CD14-positive monocyte (primary cell): ENCODE results near the gene ANO9. TPM values are rescaled to one million over a fixed set of nuclear protein-coding genes. Genes with fewer than 3 reads are reported as not detected.
"Not testable (repeated sequence)": the region's sequence is repeated elsewhere in the genome, so short reads cannot be mapped to it uniquely, and the experiment has no call there.

Source experiments
- DNase-seq, 3 donors: peaks; one replicate each; pipeline ENCODE4 v3.0.0-alpha.2; 2011 to 2022
- H2AFZ ChIP-seq: 2 replicates; pipeline ENCODE4 v1.6.0; 2012; ENCODE audit warnings: mild to moderate bottlenecking, low read depth, low read length, inconsistent platforms; ENCODE audit not compliant: insufficient read depth, poor library complexity, severe bottlenecking
- H3K27ac ChIP-seq, 2 donors: 1 replicate in 1 of 2; 2 replicates in 1 of 2; pipeline ENCODE4 v1.5.1; 2012 to 2013; ENCODE audit warnings: low read length in 2 of 2, control low read depth in 1 of 2, inconsistent platforms in 1 of 2, low read depth in 1 of 2, mild to moderate bottlenecking in 1 of 2
- H3K27me3 ChIP-seq, 2 donors: one replicate each; pipeline versions ENCODE4 v1.6.0 to v1.6.1; 2011 to 2013; ENCODE audit warnings: low read length in 2 of 2; ENCODE audit not compliant: control insufficient read depth in 2 of 2, insufficient read depth in 2 of 2
- H3K36me3 ChIP-seq, 2 donors: replicated peaks in 1 of 2; 1 replicate in 1 of 2; 2 replicates in 1 of 2; pipeline versions ENCODE4 v1.5.1 to v1.6.1; 2012 to 2013; ENCODE audit warnings: low read length in 2 of 2, control low read depth in 1 of 2, inconsistent platforms in 1 of 2, mild to moderate bottlenecking in 1 of 2; ENCODE audit not compliant: insufficient read depth in 2 of 2, control insufficient read depth in 1 of 2
- H3K4me1 ChIP-seq, 2 donors: 1 replicate in 1 of 2; 2 replicates in 1 of 2; pipeline versions ENCODE4 v1.5.1 to v1.6.1; 2012 to 2013; ENCODE audit warnings: low read length in 2 of 2, control low read depth in 1 of 2, inconsistent platforms in 1 of 2, mild to moderate bottlenecking in 1 of 2, moderate library complexity in 1 of 2; ENCODE audit not compliant: insufficient read depth in 2 of 2, control insufficient read depth in 1 of 2
- H3K4me2 ChIP-seq: replicated peaks from 2 replicates; pipeline ENCODE3; 2012; ENCODE audit warnings: low read length, moderate library complexity, mild to moderate bottlenecking; ENCODE audit not compliant: poor library complexity, severe bottlenecking; ENCODE audit errors: extremely low read depth
- H3K4me3 ChIP-seq, 3 experiments: fragments of 200-600 bp in 1 of 3; sonication (generic) in 1 of 3; replicated peaks in 1 of 3; 1 replicate in 2 of 3; 2 replicates in 1 of 3; pipeline ENCODE4 v1.5.1; 2011 to 2013; ENCODE audit warnings: low read length in 3 of 3, mild to moderate bottlenecking in 3 of 3, control low read depth in 2 of 3, low read depth in 2 of 3, inconsistent platforms in 1 of 3, moderate library complexity in 1 of 3
- H3K79me2 ChIP-seq: 2 replicates; pipeline ENCODE4 v1.6.0; 2012; ENCODE audit warnings: mild to moderate bottlenecking, control low read depth, inconsistent platforms, low read length, moderate library complexity; ENCODE audit not compliant: insufficient read depth
- H3K9ac ChIP-seq: 2 replicates; pipeline ENCODE4 v1.6.0; 2017; ENCODE audit warnings: low read length, mild to moderate bottlenecking; ENCODE audit not compliant: insufficient read depth, poor library complexity, severe bottlenecking
- H3K9me3 ChIP-seq, 2 donors: replicated peaks in 1 of 2; 1 replicate in 1 of 2; 2 replicates in 1 of 2; pipeline versions ENCODE4 v1.5.1 to v1.6.1; 2012 to 2013; ENCODE audit warnings: low read length in 2 of 2, control low read depth in 1 of 2; ENCODE audit not compliant: control insufficient read depth in 1 of 2, insufficient read depth in 1 of 2
- H4K20me1 ChIP-seq: 2 replicates; pipeline ENCODE4 v1.6.0; 2012; ENCODE audit warnings: mild to moderate bottlenecking, low read length, control low read depth, moderate library complexity; ENCODE audit not compliant: insufficient read depth
- H3K27ac Mint-ChIP-seq, 7 donors: one replicate each; pipeline ENCODE4 v1.8.0; 2020; ENCODE audit warnings: mild to moderate bottlenecking in 7 of 7, mixed read lengths in 7 of 7, moderate library complexity in 6 of 7, inconsistent platforms in 2 of 7
- H3K27me3 Mint-ChIP-seq, 3 donors: one replicate each; pipeline ENCODE4 v1.8.0; 2021 to 2022; ENCODE audit warnings: low read depth in 3 of 3, mild to moderate bottlenecking in 3 of 3, mixed read lengths in 3 of 3, moderate library complexity in 3 of 3, inconsistent platforms in 1 of 3
- H3K36me3 Mint-ChIP-seq, 2 donors: one replicate each; pipeline ENCODE4 v1.8.0; 2020; ENCODE audit warnings: mixed read lengths in 2 of 2, inconsistent platforms in 1 of 2, mild to moderate bottlenecking in 1 of 2
- H3K4me1 Mint-ChIP-seq: one replicate; pipeline ENCODE4 v1.8.0; 2020; ENCODE audit warnings: mild to moderate bottlenecking, mixed read lengths
- H3K4me3 Mint-ChIP-seq, 2 donors: one replicate each; pipeline ENCODE4 v1.8.0; 2020; ENCODE audit warnings: mild to moderate bottlenecking in 2 of 2, mixed read lengths in 2 of 2, moderate library complexity in 1 of 2
- H3K9me3 Mint-ChIP-seq, 7 donors: one replicate each; pipeline ENCODE4 v1.8.0; 2020 to 2022; ENCODE audit warnings: mixed read lengths in 7 of 7, mild to moderate bottlenecking in 6 of 7, moderate library complexity in 6 of 7, inconsistent platforms in 2 of 7
- CTCF ChIP-seq: fragments of 200-600 bp; IDR thresholded peaks from one replicate; pipeline ENCODE4 v1.8.0; 2022; ENCODE audit warnings: antibody characterized with exemption, mild to moderate bottlenecking
- WGBS: methylation state at CpG from one replicate; pipeline ENCODE4 v1.1.5; 2013; ENCODE audit warnings: missing lambda C conversion rate; ENCODE audit not compliant: insufficient coverage; 5-methylcytosine and 5-hydroxymethylcytosine counted together
- intact Hi-C, 2 donors: fragments of 100-400 bp; cut with micrococcal nuclease; formaldehyde crosslinking; loops; one replicate each; pipeline versions ENCODE4 v1.15.0 to v1.15.1; 2023
- polyA plus RNA-seq, 3 donors: library from polyadenylated mRNA; depleted of rRNA in 1 of 3; unstranded in 2 of 3; stranded (reverse) in 1 of 3; fragments of 300-500 nt in 2 of 3; fragments of >200 nt in 1 of 3; fragmentation: Illumina TruSeq in 2 of 3; gene quantifications; 1 replicate in 2 of 3; 2 replicates in 1 of 3; pipeline ENCODE4 v1.2.3, GENCODE V29; 2012 to 2021

Gene ANO9
- polyA plus RNA-seq, 3 donors: 0.18 to 0.24 TPM; not detected in 1

- Mint-ChIP-seq H3K9me3 (peaks cover 0 to 9% (median 5%) of the 10 kb centered on the region in 7 donors), H3K36me3 (no peaks in the 10 kb centered on the region), H3K4me3 (no peak overlapping the region), H3K27me3 (peaks cover 1 to 23% (median 5%) of the 10 kb centered on the region in 3 donors), H3K4me1 (peaks cover 7% of the 10 kb centered on the region), H3K27ac (no peak overlapping the region)
- intact Hi-C loops: no loop called here
- no peak for TF ChIP-seq CTCF
- DNase-seq: no peak
- H2AFZ ChIP-seq: no peak overlapping the region
- 92% methylated on average over 26 of the region's 27 CpGs for WGBS
- H4K20me1 ChIP-seq: no peaks in the 10 kb centered on the region
- no peak overlapping the region for H3K4me3 ChIP-seq
- no peak overlapping the region for H3K4me2 ChIP-seq
- no peak overlapping the region for H3K27ac ChIP-seq
- H3K4me1 ChIP-seq: peaks cover 15 to 21% of the 10 kb centered on the region in 2 donors
- H3K9me3 ChIP-seq: peaks cover 7 to 10% of the 10 kb centered on the region in 2 donors
- H3K79me2 ChIP-seq: no peaks in the 10 kb centered on the region
- H3K36me3 ChIP-seq: no peaks in the 10 kb centered on the region
- H3K27me3 ChIP-seq: no peaks in the 10 kb centered on the region
- H3K9ac ChIP-seq: no peak overlapping the region
Observed at GRCh38 chr11:403761-404431, 37.9 kb downstream of the ANO9 start.

GRCh38 chr11:403021-403760 lies 38.6 kb downstream of the ANO9 start:
- no peak for TF ChIP-seq CTCF
- H3K36me3 ChIP-seq: no peaks in the 10 kb centered on the region
- no peaks in the 10 kb centered on the region for H4K20me1 ChIP-seq
- peaks cover 7 to 13% of the 10 kb centered on the region in 2 donors for H3K9me3 ChIP-seq
- H3K79me2 ChIP-seq: no peaks in the 10 kb centered on the region
- H3K27me3 ChIP-seq: no peaks in the 10 kb centered on the region
- WGBS: 70% methylated on average over 45 of the region's 55 CpGs
- H3K27ac Mint-ChIP-seq: no peak overlapping the region
- no peak overlapping the region for H3K27ac ChIP-seq
- H3K36me3 Mint-ChIP-seq: no peaks in the 10 kb centered on the region
- no peak overlapping the region for H3K4me2 ChIP-seq
- H2AFZ ChIP-seq: no peak overlapping the region
- H3K4me3 ChIP-seq: no peak overlapping the region
- no peak overlapping the region for H3K9ac ChIP-seq
- intact Hi-C loops: no loop called here
- H3K27me3 Mint-ChIP-seq: peaks cover 1 to 26% (median 7%) of the 10 kb centered on the region in 3 donors
- DNase-seq: no peak
- H3K9me3 Mint-ChIP-seq: peaks cover 0 to 10% (median 7%) of the 10 kb centered on the region in 7 donors
- H3K4me1 Mint-ChIP-seq: peaks cover 7% of the 10 kb centered on the region
- H3K4me3 Mint-ChIP-seq: no peak overlapping the region
- peaks cover 15 to 21% of the 10 kb centered on the region in 2 donors for H3K4me1 ChIP-seq

GRCh38 chr11:401196-401595 lies 40.6 kb downstream of the ANO9 start:
- H3K4me2 ChIP-seq, H3K4me3 ChIP-seq, H3K4me1 Mint-ChIP-seq, H3K9ac ChIP-seq, H3K36me3 Mint-ChIP-seq, H3K27ac ChIP-seq, H4K20me1 ChIP-seq, H2AFZ ChIP-seq, H3K36me3 ChIP-seq, H3K4me3 Mint-ChIP-seq, H3K27ac Mint-ChIP-seq, DNase-seq, H3K79me2 ChIP-seq, intact Hi-C loops, H3K9me3 Mint-ChIP-seq, H3K27me3 ChIP-seq: not testable (repeated sequence)
- WGBS: 100% methylated on average over 2 of the region's 52 CpGs
- H3K9me3 ChIP-seq: peaks cover 7 to 13% of the 10 kb centered on the region in 2 donors
- peaks cover 9 to 17% of the 10 kb centered on the region in 2 donors for H3K4me1 ChIP-seq
- peaks cover 1 to 27% (median 21%) of the 10 kb centered on the region in 3 donors for H3K27me3 Mint-ChIP-seq
